Osteoblast (primary cell): ENCODE data around the gene CRAMP1. TPM values are rescaled to one million over a fixed set of nuclear protein-coding genes. Genes with fewer than 3 reads are reported as not detected.

Experiments
- DNase-seq: peaks from one replicate; pipeline ENCODE4 v3.0.0; 2011; ENCODE audit warnings: low spot score, mixed read lengths; ENCODE audit not compliant: insufficient read length; ENCODE audit errors: missing footprints
- H2AFZ ChIP-seq: 2 replicates; pipeline ENCODE4 v1.6.0; 2011; ENCODE audit warnings: mild to moderate bottlenecking, low read length
- H3K27ac ChIP-seq: 2 replicates; pipeline ENCODE4 v1.5.1; 2011; ENCODE audit warnings: mild to moderate bottlenecking, low read depth, low read length, moderate library complexity
- H3K27me3 ChIP-seq: 2 replicates; pipeline ENCODE4 v1.6.0; 2012; ENCODE audit warnings: mild to moderate bottlenecking, control low read depth, inconsistent platforms, low read length, moderate library complexity; ENCODE audit not compliant: insufficient read depth
- H3K36me3 ChIP-seq: 2 replicates; pipeline ENCODE4 v1.5.1; 2011; ENCODE audit warnings: mild to moderate bottlenecking, low read length, control low read depth, moderate library complexity; ENCODE audit not compliant: insufficient read depth
- H3K4me1 ChIP-seq: 2 replicates; pipeline ENCODE4 v1.5.1; 2011; ENCODE audit warnings: mild to moderate bottlenecking, low read length, control low read depth, moderate library complexity; ENCODE audit not compliant: insufficient read depth
- H3K4me2 ChIP-seq: 2 replicates; pipeline ENCODE4 v1.6.0; 2011; ENCODE audit warnings: mild to moderate bottlenecking, low read length; ENCODE audit not compliant: insufficient read depth
- H3K4me3 ChIP-seq: fragments of 200-600 bp; sonication (generic); 3 replicates; pipeline ENCODE4 v1.5.1; 2012; ENCODE audit warnings: mild to moderate bottlenecking, low read length, inconsistent platforms; ENCODE audit not compliant: insufficient read depth
- H3K79me2 ChIP-seq: 2 replicates; pipeline ENCODE4 v1.6.0; 2012; ENCODE audit warnings: mild to moderate bottlenecking, low read length, control low read depth, inconsistent platforms; ENCODE audit not compliant: insufficient read depth
- H3K9me3 ChIP-seq: 2 replicates; pipeline ENCODE4 v1.5.1; 2011; ENCODE audit warnings: low read depth, low read length, control low read depth
- H4K20me1 ChIP-seq: 2 replicates; pipeline ENCODE4 v1.6.0; 2012; ENCODE audit warnings: mild to moderate bottlenecking, low read length, control low read depth; ENCODE audit not compliant: insufficient read depth
- CTCF ChIP-seq: IDR thresholded peaks from 2 replicates; pipeline ENCODE4 v1.5.1; 2011; ENCODE audit warnings: mild to moderate bottlenecking, low read depth, low read length, moderate library complexity; ENCODE audit errors: extremely low read depth
- total RNA-seq: library from RNA; depleted of rRNA; stranded (reverse); fragments of >200 nt; gene quantifications from 2 replicates; pipeline ENCODE4 v1.2.3, GENCODE V29; 2012

CRAMP1 gene
- total RNA-seq, 1 donor, result 11.2 TPM

- no peaks in the 10 kb centered on the region for H3K4me1 ChIP-seq
Measured at GRCh38 chr16:1632638-1632970, 20.4 kb downstream of the CRAMP1 start.

GRCh38 chr16:1633310-1633709 is 21.1 kb downstream of the CRAMP1 start:
- no peak for TF ChIP-seq CTCF
- peaks cover 59% of the 10 kb centered on the region for H3K36me3 ChIP-seq
- no peaks in the 10 kb centered on the region for H3K4me1 ChIP-seq
- H3K79me2 ChIP-seq, result peaks cover 78% of the 10 kb centered on the region
- no peak overlapping the region for H3K4me3 ChIP-seq
- no peak overlapping the region for H2AFZ ChIP-seq
- DNase-seq, result peak; percentile 64
- H3K27ac ChIP-seq, result no peak overlapping the region
- H3K4me2 ChIP-seq, result no peak overlapping the region
- H3K27me3 ChIP-seq, result no peaks in the 10 kb centered on the region
- H3K9me3 ChIP-seq, result no peaks in the 10 kb centered on the region
- peaks cover 56% of the 10 kb centered on the region for H4K20me1 ChIP-seq

More at GRCh38 chr16:1632638-1632970, 20.4 kb downstream of the CRAMP1 start:
- Histone ChIP-seq H4K20me1 (peaks cover 56% of the 10 kb centered on the region), H3K9me3 (no peaks in the 10 kb centered on the region), H3K27me3 (no peaks in the 10 kb centered on the region), H3K4me2 (no peak overlapping the region), H3K36me3 (peaks cover 52% of the 10 kb centered on the region), H3K4me3 (no peak overlapping the region), H2AFZ (no peak overlapping the region), H3K27ac (no peak overlapping the region), H3K79me2 (peaks cover 85% of the 10 kb centered on the region)
- DNase-seq, result no peak
- no peak for TF ChIP-seq CTCF

GRCh38 chr16:1634541-1634940 is 22.4 kb downstream of the CRAMP1 start:
- no peak for TF ChIP-seq CTCF
- Histone ChIP-seq H4K20me1 (peaks cover 47% of the 10 kb centered on the region), H3K36me3 (peaks cover 67% of the 10 kb centered on the region), H3K27ac (no peak overlapping the region), H3K4me1 (no peaks in the 10 kb centered on the region), H3K4me2 (no peak overlapping the region), H3K4me3 (no peak overlapping the region), H3K79me2 (peaks cover 66% of the 10 kb centered on the region), H2AFZ (no peak overlapping the region), H3K9me3 (no peaks in the 10 kb centered on the region), H3K27me3 (no peaks in the 10 kb centered on the region)
- DNase-seq, result peak; percentile 15

GRCh38 chr16:1635070-1635469 is 22.9 kb downstream of the CRAMP1 start:
- Histone ChIP-seq H3K27me3 (no peaks in the 10 kb centered on the region), H3K36me3 (peaks cover 68% of the 10 kb centered on the region), H4K20me1 (peaks cover 46% of the 10 kb centered on the region), H3K4me3 (no peak overlapping the region), H3K4me2 (no peak overlapping the region), H3K4me1 (no peaks in the 10 kb centered on the region), H3K9me3 (no peaks in the 10 kb centered on the region), H2AFZ (no peak overlapping the region), H3K79me2 (peaks cover 60% of the 10 kb centered on the region), H3K27ac (no peak overlapping the region)
- TF ChIP-seq CTCF, result no peak
- DNase-seq, result no peak
